Activated CD4-positive, alpha-beta T cell treated with anti-CD3 and anti-CD28 coated beads, Interleukin-2, amount 50 U/mL, for 24 hours (primary cell): ENCODE results near the gene YPEL1.
"Not testable (repeated sequence)": the region's sequence is repeated elsewhere in the genome, so short reads cannot be mapped to it uniquely, and the experiment has no call there.

ENCODE experiments used
- DNase-seq, 2 donors: peaks; one replicate each; pipeline ENCODE4 v3.0.0-alpha.2; 2020; ENCODE audit warnings: low read depth in 1 of 2, low spot score in 1 of 2

YPEL1 gene

DNA sequence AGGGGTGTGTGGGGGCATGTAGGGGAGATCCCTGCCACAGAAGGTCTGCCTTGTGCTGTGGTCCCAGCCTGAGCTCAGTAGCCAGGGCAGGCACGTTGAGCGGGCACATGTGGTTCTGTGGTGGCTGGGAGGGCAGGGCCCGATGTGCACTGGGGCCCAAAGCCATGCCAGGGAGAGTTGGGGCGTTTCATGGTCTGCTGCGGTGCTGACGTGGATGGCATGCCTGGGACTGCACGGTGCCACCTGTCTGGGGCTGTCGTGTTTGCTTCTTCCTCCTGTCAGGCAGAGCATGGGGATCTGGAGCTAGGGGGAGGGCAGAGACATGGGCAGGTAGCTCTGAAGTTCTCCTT lies 50.5 kb downstream of the YPEL1 start:
- DNase-seq: no peak

- DNase-seq: no peak
These were observed 51.0 kb downstream of the YPEL1 start for GRCh38 chr22:21684492-21685163.

DNA sequence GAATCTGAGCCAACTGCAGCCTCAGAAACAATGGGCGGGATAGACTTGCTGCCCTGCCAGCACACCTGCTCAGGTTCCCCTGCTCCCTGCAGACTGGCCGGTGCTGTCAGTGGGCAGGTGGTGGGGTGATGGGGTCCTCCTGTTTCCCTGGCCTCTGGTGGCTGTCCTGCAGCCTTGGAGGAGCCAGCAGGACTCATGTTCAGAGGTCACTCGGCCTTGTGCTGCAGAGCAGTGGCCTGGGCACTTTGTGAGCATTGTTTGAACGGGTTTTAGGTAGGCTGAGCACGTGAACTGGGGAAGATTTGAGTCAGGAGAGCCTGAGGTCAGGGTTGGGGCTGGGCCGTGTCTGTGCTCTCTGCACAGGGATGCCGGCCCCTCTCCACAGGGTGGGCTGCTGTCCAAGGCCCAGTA lies 52.2 kb downstream of the YPEL1 start:
- DNase-seq: no peak

- DNase-seq: no peak
These were observed 53.0 kb downstream of the YPEL1 start for GRCh38 chr22:21682385-21683175.

GRCh38 chr22:21681566-21682370 lies 53.8 kb downstream of the YPEL1 start:
- no peak for DNase-seq

DNA sequence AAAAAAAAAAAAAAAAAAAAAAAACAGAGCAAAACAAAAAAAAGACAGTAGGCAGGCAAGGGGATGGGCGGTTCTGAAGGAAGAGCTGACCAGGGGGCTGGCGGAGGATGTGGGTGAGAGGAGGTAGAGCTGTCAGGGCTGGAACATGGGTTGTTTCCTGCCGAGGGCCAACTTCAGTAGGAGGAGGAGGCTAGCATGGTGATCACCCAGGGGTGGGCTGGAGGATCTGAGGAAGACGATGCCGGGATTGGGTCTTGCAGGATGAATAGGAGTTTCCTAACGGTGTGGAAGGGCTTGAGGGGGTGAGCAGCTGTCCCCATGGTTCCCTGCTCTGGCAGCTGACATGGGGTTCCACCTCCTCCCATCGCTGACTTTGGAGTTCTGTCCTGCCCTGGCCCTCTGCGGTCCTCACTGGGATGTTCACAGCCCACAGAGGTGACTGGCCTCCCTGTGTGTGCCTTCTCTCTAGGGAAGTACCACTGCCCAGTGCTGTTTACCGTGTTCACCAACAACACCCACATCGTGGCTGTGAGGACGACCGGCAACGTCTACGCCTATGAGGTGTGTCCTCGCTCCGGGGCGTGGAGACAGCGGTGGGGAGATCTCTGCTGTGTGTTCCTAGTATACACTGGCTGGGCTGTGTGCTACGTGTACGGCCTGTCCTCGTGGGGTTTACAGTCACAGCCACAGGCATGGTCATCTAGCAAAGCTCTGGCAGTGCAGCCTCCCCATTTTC lies 54.6 kb downstream of the YPEL1 start:
- no peak for DNase-seq

- no peak for DNase-seq
These were observed 56.2 kb downstream of the YPEL1 start for GRCh38 chr22:21679383-21679782.

DNA sequence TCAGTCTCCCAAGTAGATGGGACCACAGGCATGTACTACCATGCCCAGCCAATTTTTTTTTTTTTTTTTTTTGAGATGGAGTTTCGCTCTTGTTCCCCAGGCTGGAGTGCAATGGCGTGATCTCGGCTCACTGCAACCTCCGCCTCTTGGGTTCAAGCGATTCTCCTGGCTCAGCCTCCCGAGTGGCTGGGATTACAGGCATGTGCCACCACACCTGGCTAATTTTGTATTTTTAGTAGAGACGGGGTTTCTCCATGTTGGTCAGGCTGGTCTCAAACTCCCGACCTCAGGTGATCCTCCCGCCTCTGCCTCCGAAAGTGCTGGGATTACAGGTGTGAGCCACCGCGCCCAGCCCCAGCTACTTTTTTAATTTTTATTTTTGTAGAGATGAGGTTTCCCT lies 56.8 kb downstream of the YPEL1 start:
- DNase-seq: not testable (repeated sequence)

- DNase-seq: no peak
These were observed 57.8 kb downstream of the YPEL1 start for GRCh38 chr22:21677606-21678443.

GRCh38 chr22:21674638-21675245 lies 60.9 kb downstream of the YPEL1 start:
- DNase-seq: no peak

GRCh38 chr22:21673534-21674321 lies 61.9 kb downstream of the YPEL1 start:
- no peak for DNase-seq

- no peak for DNase-seq
These were observed 63.4 kb downstream of the YPEL1 start for GRCh38 chr22:21672107-21672629.

GRCh38 chr22:21669026-21669425 lies 66.6 kb downstream of the YPEL1 start:
- no peak for DNase-seq

- no peak for DNase-seq
These were observed 68.8 kb downstream of the YPEL1 start for GRCh38 chr22:21666786-21667185.

DNA sequence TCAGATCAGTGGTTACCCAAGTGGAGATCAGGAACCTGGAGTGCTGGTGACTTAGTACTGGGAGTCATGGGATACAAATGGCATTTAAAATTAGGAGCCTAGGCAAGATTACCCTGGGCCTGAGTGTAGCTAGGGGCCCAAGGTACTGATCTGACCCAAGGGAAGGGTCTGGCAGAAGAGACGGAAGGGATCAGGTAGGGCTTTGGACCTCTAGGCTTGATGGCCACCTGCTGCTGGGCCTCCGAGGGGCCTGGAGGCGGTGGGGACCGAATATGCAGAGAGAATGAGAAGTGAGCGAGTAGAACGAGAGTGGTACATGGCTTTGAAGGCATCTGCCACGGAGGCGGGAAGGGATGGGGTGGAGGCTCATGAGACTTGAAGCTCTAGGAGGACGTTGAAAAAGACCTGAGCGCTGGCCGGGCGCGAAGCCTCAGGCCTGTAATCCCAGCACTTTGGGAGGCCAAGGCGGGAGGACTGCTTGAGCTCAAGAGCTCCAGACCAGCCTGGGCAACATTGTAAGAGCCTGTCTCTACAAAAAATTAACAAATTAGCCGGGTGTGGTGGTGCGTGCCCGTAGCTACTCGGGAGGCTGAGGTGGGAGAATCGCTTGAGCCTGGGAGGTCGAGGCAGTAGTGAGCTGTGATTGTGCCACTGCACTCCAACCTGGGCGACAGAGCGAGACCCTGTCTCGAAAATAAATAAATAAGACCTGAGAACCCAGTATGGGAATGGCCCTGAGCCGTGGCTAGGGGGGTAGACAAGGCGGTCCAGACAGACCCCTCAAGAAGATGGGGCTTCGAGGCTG lies 70.3 kb downstream of the YPEL1 start:
- DNase-seq: no peak

- DNase-seq: no peak
These were observed 71.9 kb downstream of the YPEL1 start for GRCh38 chr22:21663738-21664137.

- DNase-seq: no peak
These were observed 73.6 kb downstream of the YPEL1 start for GRCh38 chr22:21661991-21662390.

DNA sequence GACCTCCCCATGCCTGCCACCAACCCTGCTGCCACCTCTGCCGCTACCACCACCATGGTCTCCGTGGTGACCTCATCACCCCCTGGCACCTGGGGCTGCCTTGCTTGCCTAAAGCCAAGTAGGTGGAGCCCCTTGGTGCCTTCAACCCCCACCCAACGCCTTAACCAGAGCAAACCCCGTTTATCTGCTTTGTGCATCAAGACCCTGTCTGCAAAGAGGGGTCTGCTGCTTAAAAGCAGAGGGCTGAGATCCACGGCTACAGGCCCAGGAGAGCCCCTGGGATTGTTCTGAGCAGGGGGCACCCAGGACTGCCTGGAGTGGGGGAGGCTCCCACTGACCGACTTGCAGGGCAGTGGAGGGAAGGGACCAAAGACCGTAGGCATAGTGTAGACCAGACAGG lies 74.7 kb downstream of the YPEL1 start:
- DNase-seq: no peak
